K562 (cell line): ENCODE results near the gene HIPK1. TPM values are rescaled to one million over a fixed set of nuclear protein-coding genes. Genes with fewer than 3 reads are reported as not detected.

Source experiments
- ADNP ChIP-seq: fragments of 200-800 bp; sonication (Bioruptor generic); IDR thresholded peaks from 2 replicates; pipeline ENCODE4 v1.6.1; 2016; ENCODE audit warnings: missing genetic modification characterization, missing compliant biosample characterization
- CREM ChIP-seq: IDR thresholded peaks from 2 replicates; pipeline ENCODE4 v1.6.1; 2014; ENCODE audit warnings: antibody characterized with exemption, low read depth
- CTCF ChIP-seq, 3 experiments: IDR thresholded peaks in 2 of 3; conservative IDR thresholded peaks in 1 of 3; 2 replicates each; pipeline ENCODE4 v1.5.1; 2011 to 2012; ENCODE audit warnings: low read length in 3 of 3, mild to moderate bottlenecking in 3 of 3, control low read depth in 2 of 3, improper control_type of control experiment in 1 of 3, inconsistent platforms in 1 of 3, low read depth in 1 of 3, mixed read lengths in 1 of 3, moderate library complexity in 1 of 3; ENCODE audit not compliant: insufficient read depth in 2 of 3
- HNRNPLL ChIP-seq: fragments of 200-400 bp; formaldehyde crosslinking; IDR thresholded peaks from 2 replicates; pipeline ENCODE4 v1.6.1; 2017; ENCODE audit warnings: low read length, low read depth, mild to moderate bottlenecking; ENCODE audit not compliant: poor library complexity, severe bottlenecking
- MCM5 ChIP-seq: fragments of 450-650 bp; IDR thresholded peaks from 2 replicates; pipeline ENCODE4 v1.6.1; 2016; ENCODE audit warnings: low read depth
- MTA2 ChIP-seq: fragments of 450-650 bp; IDR thresholded peaks from 2 replicates; pipeline ENCODE4 v1.6.1; 2016; ENCODE audit warnings: low read depth
- PRDM10 ChIP-seq: fragments of 450-650 bp; IDR thresholded peaks from 2 replicates; pipeline ENCODE4 v1.6.1; 2018; ENCODE audit not compliant: partially characterized antibody
- SMAD1 ChIP-seq: fragments of 150-350 bp; IDR thresholded peaks from 2 replicates; pipeline ENCODE4 v1.6.1; 2014; ENCODE audit warnings: low read length, low read depth; ENCODE audit not compliant: partially characterized antibody
- TEAD2 ChIP-seq: fragments of 450-650 bp; IDR thresholded peaks from 2 replicates; pipeline ENCODE4 v1.6.1; 2016; ENCODE audit warnings: missing genetic modification characterization, control low read depth, missing compliant biosample characterization
- ZNF174 ChIP-seq: fragments of 250-450 bp; sonication (Bioruptor Pico); IDR thresholded peaks from 2 replicates; pipeline ENCODE4 v1.4.0; 2020; ENCODE audit warnings: mild to moderate bottlenecking
- ZNF699 ChIP-seq: fragments of 250-450 bp; sonication (Bioruptor Pico); IDR thresholded peaks from 2 replicates; pipeline ENCODE4 v1.8.0; 2021; ENCODE audit warnings: mild to moderate bottlenecking, moderate library complexity; ENCODE audit not compliant: insufficient replicate concordance
- polyA plus RNA-seq, 8 experiments: library from polyadenylated mRNA; depleted of rRNA in 4 of 8; stranded (reverse) in 5 of 8; unstranded in 3 of 8; fragments of >200 nt; fragmentation: Nextera tagmentation in 2 of 8; fragmentation: Illumina TruSeq in 1 of 8; extraction: Ambion mirVana in 2 of 8; extraction: Trizol in 1 of 8; gene quantifications; 2 replicates each; pipeline versions ENCODE4 v1.2.1 to v1.2.3, GENCODE V29; 2011 to 2014; ENCODE audit warnings: inconsistent platforms in 1 of 8, missing spikeins in 1 of 8
- total RNA-seq, 7 experiments: library from RNA; depleted of rRNA in 6 of 7; stranded (reverse); fragments of >200 nt in 6 of 7; fragmentation: Illumina TruSeq in 2 of 7; extraction: Trizol in 2 of 7; gene quantifications; 2 replicates each; pipeline versions ENCODE4 v1.2.1 to v1.2.3, GENCODE V29; 2011 to 2021; ENCODE audit warnings: low replicate concordance in 1 of 7

Gene HIPK1
- total and polyA plus RNA-seq, 9 of the 15 experiments (the other 6 are each of a cell fraction or from before 2014, with no cell fraction given), result 10.0 to 57.9 (median 29.6) TPM

DNA sequence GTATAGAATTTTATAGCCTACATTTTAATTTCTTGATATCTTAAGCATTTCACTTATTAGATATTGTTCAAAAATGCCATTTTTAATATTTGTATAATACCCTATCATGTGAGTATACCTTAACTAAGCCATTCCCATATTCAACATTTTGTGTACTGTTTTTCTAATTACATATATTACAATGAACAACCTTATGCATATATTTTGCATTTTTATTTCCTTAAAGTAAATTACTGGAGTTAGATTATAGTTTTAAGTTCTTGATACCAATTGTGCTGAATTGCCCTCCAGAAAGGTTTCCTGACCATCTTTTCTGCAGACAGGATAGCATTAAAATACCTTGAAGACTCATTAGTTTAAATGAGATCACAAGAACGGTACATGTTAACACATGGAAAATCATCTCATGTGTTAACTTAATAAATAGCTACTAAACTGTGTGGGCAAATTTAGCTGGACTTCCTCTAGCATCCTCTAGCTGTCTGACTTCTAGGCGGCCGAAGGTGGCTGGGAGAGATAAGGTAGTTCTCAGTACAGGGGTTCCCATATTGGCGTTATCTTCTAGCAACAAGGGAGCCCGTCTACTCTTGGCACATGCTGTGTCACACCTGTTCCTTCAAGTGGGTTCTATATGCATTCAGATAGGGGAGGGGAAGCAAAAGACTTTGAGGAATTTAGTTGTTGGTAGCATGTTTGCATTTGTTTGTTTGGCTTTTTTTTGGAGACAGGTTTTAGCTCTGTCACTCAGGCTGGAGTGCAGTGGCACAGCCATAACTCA lies 15.0 kb upstream of the HIPK1 start (continued):
- TF ChIP-seq CTCF (IDR thresholded peaks at IDR 0.05 in 2 of 3, conservative IDR thresholded peaks at IDR 0.05 in 1 of 3; ENCODE audit: insufficient read depth in 2 of 3, low read depth in 1 of 3, low read length in 3 of 3) (peak; percentile 23 to 36 (median 26); a peak in 4 of 6 replicates), CREM (peak; percentile 78), PRDM10 (peak; percentile 56), ADNP (tag) (peak; percentile 68), SMAD1 (peak; percentile 94), ZNF174 (CRISPR knock-in tag) (no peak), MTA2 (peak; percentile 99), HNRNPLL (no peak), MCM5 (no peak), TEAD2 (peak; percentile 48; the same call in 1 of the 2 replicates), ZNF699 (no peak)
- TF ChIP-seq, all 486 proteins: peak for 181
